GM23338 (cell line): ENCODE measurements around the gene MCM9. TPM values are rescaled to one million over a fixed set of nuclear protein-coding genes. Genes with fewer than 3 reads are reported as not detected.
A peak's percentile ranks its signal among the peaks of the same experiment; 100 is the strongest.

Experiments
- ATAC-seq: fragments of 200-7000 bp; cut with Tn5 transposase; 3 replicates; pipeline ENCODE4 v1.9.1; 2020
- DNase-seq: peaks from one replicate; pipeline ENCODE4 v3.0.0-alpha.2; 2015; ENCODE audit warnings: low spot score
- H2AFZ ChIP-seq: fragments of 200-600 bp; sonication (generic); 2 replicates; pipeline ENCODE4 v1.8.0; 2016; ENCODE audit warnings: antibody characterized with exemption, mild to moderate bottlenecking, moderate library complexity
- H3F3A ChIP-seq: fragments of 200-600 bp; sonication (generic); replicated peaks from 2 replicates; pipeline ENCODE4 v1.8.0; 2017; ENCODE audit warnings: antibody characterized with exemption, mixed run types, low read depth
- H3K27ac ChIP-seq: fragments of 200-600 bp; sonication (generic); 2 replicates; pipeline ENCODE4 v1.6.1; 2016; ENCODE audit warnings: low read depth
- H3K27me3 ChIP-seq: fragments of 200-600 bp; sonication (generic); 2 replicates; pipeline ENCODE4 v1.8.0; 2016; ENCODE audit warnings: mild to moderate bottlenecking, mixed run types, moderate library complexity; ENCODE audit not compliant: insufficient read depth
- H3K36me3 ChIP-seq: fragments of 200-600 bp; sonication (generic); 2 replicates; pipeline ENCODE4 v1.8.0; 2016; ENCODE audit warnings: mild to moderate bottlenecking; ENCODE audit not compliant: insufficient read depth
- H3K4me1 ChIP-seq: fragments of 200-600 bp; sonication (generic); 2 replicates; pipeline ENCODE4 v1.8.0; 2016; ENCODE audit warnings: mild to moderate bottlenecking, moderate library complexity; ENCODE audit not compliant: insufficient read depth
- H3K4me2 ChIP-seq: fragments of 200-600 bp; sonication (generic); 2 replicates; pipeline ENCODE4 v1.7.1; 2017; ENCODE audit warnings: mixed run types
- H3K4me3 ChIP-seq: fragments of 200-600 bp; sonication (generic); 2 replicates; pipeline ENCODE4 v1.6.1; 2016; ENCODE audit warnings: mixed run types
- H3K79me2 ChIP-seq: fragments of 200-600 bp; sonication (generic); replicated peaks from 2 replicates; pipeline ENCODE4 v1.8.0; 2017; ENCODE audit warnings: mild to moderate bottlenecking; ENCODE audit not compliant: insufficient read depth
- H3K9me2 ChIP-seq: fragments of 200-600 bp; sonication (generic); 2 replicates; pipeline ENCODE4 v1.8.0; 2017; ENCODE audit not compliant: insufficient read depth
- H4K20me1 ChIP-seq: fragments of 200-600 bp; sonication (generic); replicated peaks from 2 replicates; pipeline ENCODE4 v1.8.0; 2017; ENCODE audit warnings: mild to moderate bottlenecking; ENCODE audit not compliant: insufficient read depth
- H3K27ac Mint-ChIP-seq: 2 replicates; pipeline ENCODE4 v1.8.0; 2020; ENCODE audit warnings: inconsistent platforms, mild to moderate bottlenecking, moderate library complexity, mixed read lengths
- H3K27me3 Mint-ChIP-seq: 3 replicates; pipeline ENCODE4 v1.8.0; 2022; ENCODE audit warnings: low read depth, mild to moderate bottlenecking, moderate library complexity, mixed read lengths, inconsistent platforms; ENCODE audit not compliant: insufficient read depth, poor library complexity
- H3K36me3 Mint-ChIP-seq: 3 replicates; pipeline ENCODE4 v1.8.0; 2021; ENCODE audit warnings: low read depth, mild to moderate bottlenecking, inconsistent platforms, moderate library complexity, mixed read lengths
- H3K4me1 Mint-ChIP-seq: 3 replicates; pipeline ENCODE4 v1.8.0; 2020; ENCODE audit warnings: mild to moderate bottlenecking, inconsistent platforms, mixed read lengths
- H3K4me3 Mint-ChIP-seq: 3 replicates; pipeline ENCODE4 v1.8.0; 2021; ENCODE audit warnings: moderate library complexity, mild to moderate bottlenecking, inconsistent platforms, mixed read lengths
- H3K9me3 Mint-ChIP-seq: 3 replicates; pipeline ENCODE4 v1.8.0; 2020; ENCODE audit warnings: moderate library complexity, mild to moderate bottlenecking, inconsistent platforms, mixed read lengths
- CREB1 ChIP-seq: fragments of 250-450 bp; sonication (Bioruptor Pico); IDR thresholded peaks from 2 replicates; pipeline ENCODE4 v1.5.0; 2020; ENCODE audit warnings: low read depth, mild to moderate bottlenecking, moderate library complexity
- EZH2 ChIP-seq: fragments of 200-600 bp; sonication (generic); IDR thresholded peaks from one replicate; pipeline ENCODE4 v1.8.0; 2017; ENCODE audit warnings: antibody characterized with exemption, mild to moderate bottlenecking, low read depth; ENCODE audit not compliant: unreplicated experiment
- EZH2phosphoT487 ChIP-seq: fragments of 200-600 bp; sonication (generic); IDR thresholded peaks from one replicate; pipeline ENCODE4 v1.8.1; 2018; ENCODE audit warnings: antibody characterized with exemption; ENCODE audit not compliant: unreplicated experiment
- JUNB ChIP-seq: IDR thresholded peaks from one replicate; pipeline ENCODE4 v1.6.1; 2016; ENCODE audit warnings: antibody characterized with exemption; ENCODE audit not compliant: unreplicated experiment
- NANOG ChIP-seq: IDR thresholded peaks from 2 replicates; pipeline ENCODE4 v1.6.1; 2016; ENCODE audit warnings: antibody characterized with exemption, borderline replicate concordance
- POLR2AphosphoS5 ChIP-seq: IDR thresholded peaks from 2 replicates; pipeline ENCODE4 v1.6.1; 2016; ENCODE audit warnings: antibody characterized with exemption, low read depth
- STAT1 ChIP-seq: IDR thresholded peaks from one replicate; pipeline ENCODE4 v1.6.1; 2016; ENCODE audit warnings: antibody characterized with exemption; ENCODE audit not compliant: unreplicated experiment
- ZNF114 ChIP-seq: fragments of 250-450 bp; sonication (Bioruptor Pico); IDR thresholded peaks from 2 replicates; pipeline ENCODE4 v1.5.0; 2020; ENCODE audit warnings: mild to moderate bottlenecking, moderate library complexity
- ZNF331 ChIP-seq: fragments of 250-450 bp; sonication (Bioruptor Pico); IDR thresholded peaks from 2 replicates; pipeline ENCODE4 v1.5.0; 2020; ENCODE audit warnings: low read depth, mild to moderate bottlenecking, moderate library complexity
- polyA plus RNA-seq: library from polyadenylated mRNA; unstranded; fragments of >200 nt; fragmentation: Nextera tagmentation; extraction: Ambion mirVana; gene quantifications from 2 replicates; pipeline ENCODE4 v1.2.1, GENCODE V29; 2016
- total RNA-seq: library from RNA; depleted of rRNA; stranded (reverse); fragments of >200 nt; shearing (Covaris generic); gene quantifications from 2 replicates; pipeline ENCODE4 v1.2.3, GENCODE V29; 2014
- TF ChIP-seq, protein P1 (sequence below), 2 experiments: fragments of 200-600 bp in 1 of 2; sonication (generic) in 1 of 2; conservative IDR thresholded peaks; 2 replicates each; pipeline versions ENCODE4 v1.5.1 to v1.6.1; 2016 to 2017; ENCODE audit warnings: antibody characterized with exemption in 2 of 2, low read depth in 2 of 2, mild to moderate bottlenecking in 2 of 2, moderate library complexity in 1 of 2
- TF ChIP-seq, protein P2 (sequence below): fragments of 250-450 bp; sonication (Bioruptor Pico); IDR thresholded peaks from 2 replicates; pipeline ENCODE4 v1.5.0; 2020; ENCODE audit warnings: mild to moderate bottlenecking, moderate library complexity
- TF ChIP-seq, protein P3 (sequence below): IDR thresholded peaks from 2 replicates; pipeline ENCODE4 v1.6.1; 2016; ENCODE audit warnings: antibody characterized with exemption
- TF ChIP-seq, protein P4 (sequence below): IDR thresholded peaks from one replicate; pipeline ENCODE4 v1.6.1; 2018; ENCODE audit warnings: antibody characterized with exemption; ENCODE audit not compliant: unreplicated experiment

MCM9 gene
- total and polyA plus RNA-seq, 2 experiments from 2014 or later = 14.9 to 16.6 TPM

DNA sequence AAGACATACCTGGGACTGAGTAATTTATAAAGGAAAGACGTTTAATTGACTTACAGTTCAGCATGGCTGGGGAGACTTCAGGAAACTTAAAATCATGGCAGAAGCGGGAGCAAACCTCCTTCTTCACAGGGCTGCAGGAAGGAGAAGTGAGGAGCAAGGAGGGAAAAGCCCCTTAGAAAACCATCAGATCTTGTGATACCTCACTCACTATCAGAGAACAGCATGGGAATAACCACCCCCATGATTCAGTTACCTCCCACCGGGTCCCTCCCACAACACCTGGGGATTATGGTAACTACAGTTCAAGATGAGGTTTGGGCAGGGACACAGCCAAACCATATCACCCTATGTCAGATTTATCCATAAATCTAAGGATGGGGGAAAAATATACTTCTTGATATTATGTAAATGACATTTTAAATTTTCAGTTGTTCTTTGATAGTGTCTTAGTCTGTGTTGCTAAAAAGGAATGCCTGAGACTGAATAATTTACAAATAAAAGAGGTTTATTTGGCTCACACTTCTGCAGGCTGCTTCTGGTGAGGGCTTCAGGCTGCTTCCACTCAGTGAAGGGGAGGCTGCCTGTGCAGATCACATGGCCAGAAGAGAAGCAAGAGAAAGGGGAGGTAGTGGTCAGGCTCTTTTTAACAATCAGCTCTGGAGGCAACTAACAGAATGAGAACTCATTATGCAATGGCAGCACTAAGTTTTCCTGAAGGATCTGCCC is 1.2 kb upstream of the MCM9 start:
- H3K27me3 Mint-ChIP-seq = peaks cover 2% of the 10 kb centered on the region
- peaks cover 30% of the 10 kb centered on the region for H3K9me3 Mint-ChIP-seq
- Histone ChIP-seq H3K4me2 (peak overlapping the region; percentile 99), H3K27ac (no peak overlapping the region), H2AFZ (no peak overlapping the region), H3K27me3 (no peaks in the 10 kb centered on the region), H3K9me2 (no peaks in the 10 kb centered on the region; the same call in 1 of the 2 replicates), H4K20me1 (peaks cover 8% of the 10 kb centered on the region), H3K4me1 (peaks cover 7% of the 10 kb centered on the region), H3F3A (0 out of 2 replicates have a peak, but pooled peaks cover 2% of the 10 kb centered on the region), H3K79me2 (peaks cover 75% of the 10 kb centered on the region), H3K36me3 (peaks cover 9% of the 10 kb centered on the region; the same call in 1 of the 2 replicates), H3K4me3 (peak overlapping the region; percentile 99)
- H3K36me3 Mint-ChIP-seq = peaks cover 56% of the 10 kb centered on the region
- no peak for DNase-seq
- TF ChIP-seq EZH2phosphoT487 (no peak), CREB1 (CRISPR knock-in tag) (no peak), POLR2AphosphoS5 (no peak), NANOG (no peak), EZH2 (no peak), STAT1 (no peak), JUNB (no peak), ZNF114 (no peak), ZNF331 (no peak)
- TF ChIP-seq, protein P1, sequence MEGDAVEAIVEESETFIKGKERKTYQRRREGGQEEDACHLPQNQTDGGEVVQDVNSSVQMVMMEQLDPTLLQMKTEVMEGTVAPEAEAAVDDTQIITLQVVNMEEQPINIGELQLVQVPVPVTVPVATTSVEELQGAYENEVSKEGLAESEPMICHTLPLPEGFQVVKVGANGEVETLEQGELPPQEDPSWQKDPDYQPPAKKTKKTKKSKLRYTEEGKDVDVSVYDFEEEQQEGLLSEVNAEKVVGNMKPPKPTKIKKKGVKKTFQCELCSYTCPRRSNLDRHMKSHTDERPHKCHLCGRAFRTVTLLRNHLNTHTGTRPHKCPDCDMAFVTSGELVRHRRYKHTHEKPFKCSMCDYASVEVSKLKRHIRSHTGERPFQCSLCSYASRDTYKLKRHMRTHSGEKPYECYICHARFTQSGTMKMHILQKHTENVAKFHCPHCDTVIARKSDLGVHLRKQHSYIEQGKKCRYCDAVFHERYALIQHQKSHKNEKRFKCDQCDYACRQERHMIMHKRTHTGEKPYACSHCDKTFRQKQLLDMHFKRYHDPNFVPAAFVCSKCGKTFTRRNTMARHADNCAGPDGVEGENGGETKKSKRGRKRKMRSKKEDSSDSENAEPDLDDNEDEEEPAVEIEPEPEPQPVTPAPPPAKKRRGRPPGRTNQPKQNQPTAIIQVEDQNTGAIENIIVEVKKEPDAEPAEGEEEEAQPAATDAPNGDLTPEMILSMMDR (conservative IDR thresholded peaks at IDR 0.05; ENCODE audit: low read depth in 2 of 2) = no peak
- TF ChIP-seq, protein P2, sequence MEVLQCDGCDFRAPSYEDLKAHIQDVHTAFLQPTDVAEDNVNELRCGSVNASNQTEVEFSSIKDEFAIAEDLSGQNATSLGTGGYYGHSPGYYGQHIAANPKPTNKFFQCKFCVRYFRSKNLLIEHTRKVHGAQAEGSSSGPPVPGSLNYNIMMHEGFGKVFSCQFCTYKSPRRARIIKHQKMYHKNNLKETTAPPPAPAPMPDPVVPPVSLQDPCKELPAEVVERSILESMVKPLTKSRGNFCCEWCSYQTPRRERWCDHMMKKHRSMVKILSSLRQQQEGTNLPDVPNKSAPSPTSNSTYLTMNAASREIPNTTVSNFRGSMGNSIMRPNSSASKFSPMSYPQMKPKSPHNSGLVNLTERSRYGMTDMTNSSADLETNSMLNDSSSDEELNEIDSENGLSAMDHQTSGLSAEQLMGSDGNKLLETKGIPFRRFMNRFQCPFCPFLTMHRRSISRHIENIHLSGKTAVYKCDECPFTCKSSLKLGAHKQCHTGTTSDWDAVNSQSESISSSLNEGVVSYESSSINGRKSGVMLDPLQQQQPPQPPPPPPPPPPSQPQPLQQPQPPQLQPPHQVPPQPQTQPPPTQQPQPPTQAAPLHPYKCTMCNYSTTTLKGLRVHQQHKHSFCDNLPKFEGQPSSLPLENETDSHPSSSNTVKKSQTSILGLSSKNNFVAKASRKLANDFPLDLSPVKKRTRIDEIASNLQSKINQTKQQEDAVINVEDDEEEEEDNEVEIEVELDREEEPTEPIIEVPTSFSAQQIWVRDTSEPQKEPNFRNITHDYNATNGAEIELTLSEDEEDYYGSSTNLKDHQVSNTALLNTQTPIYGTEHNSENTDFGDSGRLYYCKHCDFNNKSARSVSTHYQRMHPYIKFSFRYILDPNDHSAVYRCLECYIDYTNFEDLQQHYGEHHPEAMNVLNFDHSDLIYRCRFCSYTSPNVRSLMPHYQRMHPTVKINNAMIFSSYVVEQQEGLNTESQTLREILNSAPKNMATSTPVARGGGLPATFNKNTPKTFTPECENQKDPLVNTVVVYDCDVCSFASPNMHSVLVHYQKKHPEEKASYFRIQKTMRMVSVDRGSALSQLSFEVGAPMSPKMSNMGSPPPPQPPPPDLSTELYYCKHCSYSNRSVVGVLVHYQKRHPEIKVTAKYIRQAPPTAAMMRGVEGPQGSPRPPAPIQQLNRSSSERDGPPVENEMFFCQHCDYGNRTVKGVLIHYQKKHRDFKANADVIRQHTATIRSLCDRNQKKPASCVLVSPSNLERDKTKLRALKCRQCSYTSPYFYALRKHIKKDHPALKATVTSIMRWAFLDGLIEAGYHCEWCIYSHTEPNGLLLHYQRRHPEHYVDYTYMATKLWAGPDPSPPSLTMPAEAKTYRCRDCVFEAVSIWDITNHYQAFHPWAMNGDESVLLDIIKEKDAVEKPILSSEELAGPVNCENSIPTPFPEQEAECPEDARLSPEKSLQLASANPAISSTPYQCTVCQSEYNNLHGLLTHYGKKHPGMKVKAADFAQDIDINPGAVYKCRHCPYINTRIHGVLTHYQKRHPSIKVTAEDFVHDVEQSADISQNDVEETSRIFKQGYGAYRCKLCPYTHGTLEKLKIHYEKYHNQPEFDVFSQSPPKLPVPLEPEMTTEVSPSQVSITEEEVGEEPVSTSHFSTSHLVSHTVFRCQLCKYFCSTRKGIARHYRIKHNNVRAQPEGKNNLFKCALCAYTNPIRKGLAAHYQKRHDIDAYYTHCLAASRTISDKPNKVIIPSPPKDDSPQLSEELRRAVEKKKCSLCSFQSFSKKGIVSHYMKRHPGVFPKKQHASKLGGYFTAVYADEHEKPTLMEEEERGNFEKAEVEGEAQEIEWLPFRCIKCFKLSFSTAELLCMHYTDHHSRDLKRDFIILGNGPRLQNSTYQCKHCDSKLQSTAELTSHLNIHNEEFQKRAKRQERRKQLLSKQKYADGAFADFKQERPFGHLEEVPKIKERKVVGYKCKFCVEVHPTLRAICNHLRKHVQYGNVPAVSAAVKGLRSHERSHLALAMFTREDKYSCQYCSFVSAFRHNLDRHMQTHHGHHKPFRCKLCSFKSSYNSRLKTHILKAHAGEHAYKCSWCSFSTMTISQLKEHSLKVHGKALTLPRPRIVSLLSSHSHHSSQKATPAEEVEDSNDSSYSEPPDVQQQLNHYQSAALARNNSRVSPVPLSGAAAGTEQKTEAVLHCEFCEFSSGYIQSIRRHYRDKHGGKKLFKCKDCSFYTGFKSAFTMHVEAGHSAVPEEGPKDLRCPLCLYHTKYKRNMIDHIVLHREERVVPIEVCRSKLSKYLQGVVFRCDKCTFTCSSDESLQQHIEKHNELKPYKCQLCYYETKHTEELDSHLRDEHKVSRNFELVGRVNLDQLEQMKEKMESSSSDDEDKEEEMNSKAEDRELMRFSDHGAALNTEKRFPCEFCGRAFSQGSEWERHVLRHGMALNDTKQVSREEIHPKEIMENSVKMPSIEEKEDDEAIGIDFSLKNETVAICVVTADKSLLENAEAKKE (CRISPR knock-in tag) = no peak
- TF ChIP-seq, protein P3, sequence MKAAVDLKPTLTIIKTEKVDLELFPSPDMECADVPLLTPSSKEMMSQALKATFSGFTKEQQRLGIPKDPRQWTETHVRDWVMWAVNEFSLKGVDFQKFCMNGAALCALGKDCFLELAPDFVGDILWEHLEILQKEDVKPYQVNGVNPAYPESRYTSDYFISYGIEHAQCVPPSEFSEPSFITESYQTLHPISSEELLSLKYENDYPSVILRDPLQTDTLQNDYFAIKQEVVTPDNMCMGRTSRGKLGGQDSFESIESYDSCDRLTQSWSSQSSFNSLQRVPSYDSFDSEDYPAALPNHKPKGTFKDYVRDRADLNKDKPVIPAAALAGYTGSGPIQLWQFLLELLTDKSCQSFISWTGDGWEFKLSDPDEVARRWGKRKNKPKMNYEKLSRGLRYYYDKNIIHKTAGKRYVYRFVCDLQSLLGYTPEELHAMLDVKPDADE = no peak
- TF ChIP-seq, protein P4, sequence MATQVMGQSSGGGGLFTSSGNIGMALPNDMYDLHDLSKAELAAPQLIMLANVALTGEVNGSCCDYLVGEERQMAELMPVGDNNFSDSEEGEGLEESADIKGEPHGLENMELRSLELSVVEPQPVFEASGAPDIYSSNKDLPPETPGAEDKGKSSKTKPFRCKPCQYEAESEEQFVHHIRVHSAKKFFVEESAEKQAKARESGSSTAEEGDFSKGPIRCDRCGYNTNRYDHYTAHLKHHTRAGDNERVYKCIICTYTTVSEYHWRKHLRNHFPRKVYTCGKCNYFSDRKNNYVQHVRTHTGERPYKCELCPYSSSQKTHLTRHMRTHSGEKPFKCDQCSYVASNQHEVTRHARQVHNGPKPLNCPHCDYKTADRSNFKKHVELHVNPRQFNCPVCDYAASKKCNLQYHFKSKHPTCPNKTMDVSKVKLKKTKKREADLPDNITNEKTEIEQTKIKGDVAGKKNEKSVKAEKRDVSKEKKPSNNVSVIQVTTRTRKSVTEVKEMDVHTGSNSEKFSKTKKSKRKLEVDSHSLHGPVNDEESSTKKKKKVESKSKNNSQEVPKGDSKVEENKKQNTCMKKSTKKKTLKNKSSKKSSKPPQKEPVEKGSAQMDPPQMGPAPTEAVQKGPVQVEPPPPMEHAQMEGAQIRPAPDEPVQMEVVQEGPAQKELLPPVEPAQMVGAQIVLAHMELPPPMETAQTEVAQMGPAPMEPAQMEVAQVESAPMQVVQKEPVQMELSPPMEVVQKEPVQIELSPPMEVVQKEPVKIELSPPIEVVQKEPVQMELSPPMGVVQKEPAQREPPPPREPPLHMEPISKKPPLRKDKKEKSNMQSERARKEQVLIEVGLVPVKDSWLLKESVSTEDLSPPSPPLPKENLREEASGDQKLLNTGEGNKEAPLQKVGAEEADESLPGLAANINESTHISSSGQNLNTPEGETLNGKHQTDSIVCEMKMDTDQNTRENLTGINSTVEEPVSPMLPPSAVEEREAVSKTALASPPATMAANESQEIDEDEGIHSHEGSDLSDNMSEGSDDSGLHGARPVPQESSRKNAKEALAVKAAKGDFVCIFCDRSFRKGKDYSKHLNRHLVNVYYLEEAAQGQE = no peak
- H3K4me1 Mint-ChIP-seq = peaks cover 18% of the 10 kb centered on the region
- no peak for ATAC-seq
- no peak overlapping the region for H3K27ac Mint-ChIP-seq
- H3K4me3 Mint-ChIP-seq = peak overlapping the region; percentile 84
